ACHN (cell line): ENCODE measurements around the gene STIM2.

Experiments used
- DNase-seq: peaks from one replicate; pipeline ENCODE4 v3.0.0-alpha.2; 2015
- in situ Hi-C: cut with HindIII; loops from 2 replicates; pipeline ENCODE4 v1.10.0; 2017; ENCODE audit warnings: low sequenced_read_pairs, low pct_ligation_motif_present, low pct_unique_long_range_greater_than_20kb

The STIM2 gene

GRCh38 chr4:26862381-26862915 is 1.8 kb downstream of the STIM2 start:
- in situ Hi-C loops: no loop called here
- no peak for DNase-seq

- DNase-seq: peak; percentile 11
- in situ Hi-C loops: no loop called here
These were observed 2.9 kb downstream of the STIM2 start for GRCh38 chr4:26863512-26863911.

GRCh38 chr4:26864899-26865298 is 4.3 kb downstream of the STIM2 start:
- in situ Hi-C loops: no loop called here
- DNase-seq: peak; percentile 39

- in situ Hi-C loops: no loop called here
- DNase-seq: no peak
These were observed 5.6 kb downstream of the STIM2 start for GRCh38 chr4:26866203-26866602.

GRCh38 chr4:26866781-26867180 is 6.1 kb downstream of the STIM2 start:
- in situ Hi-C loops: no loop called here
- no peak for DNase-seq

GRCh38 chr4:26867914-26868684 is 7.5 kb downstream of the STIM2 start:
- DNase-seq: no peak
- in situ Hi-C loops: no loop called here

- no peak for DNase-seq
- in situ Hi-C loops: no loop called here
These were observed 10.1 kb downstream of the STIM2 start for GRCh38 chr4:26870576-26871262.

GRCh38 chr4:26871611-26872010 is 11.0 kb downstream of the STIM2 start:
- DNase-seq: no peak
- in situ Hi-C loops: no loop called here

- in situ Hi-C loops: no loop called here
- DNase-seq: no peak
These were observed 12.9 kb downstream of the STIM2 start for GRCh38 chr4:26873391-26874026.

GRCh38 chr4:26874110-26874509 is 13.5 kb downstream of the STIM2 start:
- no peak for DNase-seq
- in situ Hi-C loops: no loop called here

GRCh38 chr4:26877406-26877805 is 16.8 kb downstream of the STIM2 start:
- in situ Hi-C loops: no loop called here
- DNase-seq: no peak

- in situ Hi-C loops: no loop called here
- no peak for DNase-seq
These were observed 17.3 kb downstream of the STIM2 start for GRCh38 chr4:26877961-26878360.

GRCh38 chr4:26878794-26879391 is 18.3 kb downstream of the STIM2 start:
- in situ Hi-C loops: no loop called here
- DNase-seq: no peak

GRCh38 chr4:26879805-26880204 is 19.2 kb downstream of the STIM2 start:
- DNase-seq: no peak
- in situ Hi-C loops: no loop called here

GRCh38 chr4:26884026-26884425 is 23.4 kb downstream of the STIM2 start:
- in situ Hi-C loops: no loop called here
- DNase-seq: no peak

- in situ Hi-C loops: no loop called here
- DNase-seq: no peak
These were observed 23.9 kb downstream of the STIM2 start for GRCh38 chr4:26884486-26884988.

GRCh38 chr4:26885912-26886274 is 25.3 kb downstream of the STIM2 start:
- in situ Hi-C loops: no loop called here

GRCh38 chr4:26887143-26887542 is 26.5 kb downstream of the STIM2 start:
- no peak for DNase-seq
- in situ Hi-C loops: no loop called here

More at GRCh38 chr4:26885912-26886274, 25.3 kb downstream of the STIM2 start:
- DNase-seq: no peak

GRCh38 chr4:26887809-26888208 is 27.2 kb downstream of the STIM2 start:
- in situ Hi-C loops: no loop called here
- DNase-seq: no peak
